HG02571 (cell line): ENCODE measurements around the gene PCDHA4.
"Not testable (repeated sequence)": the region's sequence is repeated elsewhere in the genome, so short reads cannot be mapped to it uniquely, and the experiment has no call there.

Source experiments
- ATAC-seq: cut with Tn5 transposase; IDR thresholded peaks from one replicate; pipeline ENCODE4 v1.9.1; 2021; ENCODE audit warnings: mild to moderate bottlenecking, moderate library complexity; ENCODE audit not compliant: unreplicated experiment

Gene PCDHA4

GRCh38 chr5:140806834-140807775 lies at the start of gene PCDHA4:
Gene PCDHA4 (plus strand): TSS chr5:140807068.
- no peak for ATAC-seq

GRCh38 chr5:140764177-140764973 lies 42.5 kb upstream of the PCDHA4 start:
- no peak for ATAC-seq

- ATAC-seq: no peak
Measured at GRCh38 chr5:140767444-140767843, 39.4 kb upstream of the PCDHA4 start.

- ATAC-seq: no peak
Measured at GRCh38 chr5:140780512-140780911, 26.4 kb upstream of the PCDHA4 start.

GRCh38 chr5:140785905-140786686 lies 20.8 kb upstream of the PCDHA4 start, which contains the start of gene PCDHA1:
Gene PCDHA1 (plus strand): TSS chr5:140786140.
- ATAC-seq: no peak

GRCh38 chr5:140787422-140787821 lies 19.4 kb upstream of the PCDHA4 start:
- ATAC-seq: not testable (repeated sequence)

GRCh38 chr5:140787849-140788504 lies 18.9 kb upstream of the PCDHA4 start:
- ATAC-seq: not testable (repeated sequence)

- ATAC-seq: no peak
Measured at GRCh38 chr5:140791089-140791488, 15.8 kb upstream of the PCDHA4 start.

- ATAC-seq: no peak
Measured at GRCh38 chr5:140794595-140795258, 12.1 kb upstream of the PCDHA4 start, which contains the start of gene PCDHA2. Gene PCDHA2 (plus strand): TSS chr5:140794852.

GRCh38 chr5:140795259-140795641 lies 11.6 kb upstream of the PCDHA4 start:
- no peak for ATAC-seq

- ATAC-seq: not testable (repeated sequence)
Measured at GRCh38 chr5:140796072-140796717, 10.7 kb upstream of the PCDHA4 start.

GRCh38 chr5:140796718-140797095 lies 10.2 kb upstream of the PCDHA4 start:
- no peak for ATAC-seq

GRCh38 chr5:140800816-140801493 lies 5.9 kb upstream of the PCDHA4 start, which contains the start of gene PCDHA3:
Gene PCDHA3 (plus strand): TSS chr5:140801057.
- no peak for ATAC-seq

- ATAC-seq: no peak
Measured at GRCh38 chr5:140801494-140801841, 5.4 kb upstream of the PCDHA4 start.

GRCh38 chr5:140802381-140802780 lies 4.5 kb upstream of the PCDHA4 start:
- ATAC-seq: not testable (repeated sequence)

- ATAC-seq: no peak
Measured at GRCh38 chr5:140802781-140803271, 4.0 kb upstream of the PCDHA4 start.

GRCh38 chr5:140808241-140808888 lies 1.5 kb downstream of the PCDHA4 start:
- not testable (repeated sequence) for ATAC-seq

GRCh38 chr5:140808889-140809291 lies 2.0 kb downstream of the PCDHA4 start:
- ATAC-seq: no peak
